Heart left ventricle (tissue), 13 donors: ENCODE results near the gene SMIM11.

Experiments used
- CTCF ChIP-seq, 12 donors: fragments of 200-600 bp; sonication (generic) in 4 of 12; IDR thresholded peaks; one replicate each; pipeline versions ENCODE4 v1.5.0 to v1.8.0; 2018 to 2022; ENCODE audit warnings: antibody characterized with exemption in 12 of 12, mild to moderate bottlenecking in 5 of 12
- POLR2A ChIP-seq, 2 donors: fragments of 450-650 bp; IDR thresholded peaks; one replicate each; pipeline ENCODE4 v1.6.1; 2017; ENCODE audit warnings: antibody characterized with exemption in 2 of 2, mild to moderate bottlenecking in 2 of 2, moderate library complexity in 2 of 2
- donor health status: ischemic (EF 13 %, LVEDD 7.1; RV severe dilation, severe dysfunction).
- donor health status: DM: no; HTN: yes; CAD: no.
- donor health status: DM: no; HTN: no; CAD: no.
- donor health status: ischemic (EF 25% LVEDD 6.9; RV normal size, moderate dysfunction).
- donor health status: ischemic (EF 25% LVEDD 5.7; RV mildly dilated, moderate dysfunction).
- donor health status: ischemic (EF 35%, LVEDD 5.7; RV mildly dilated, moderate dysfunction).
- donor health status: nonischemic (EF 11% LVEDD 7.7; RV severe dilation, severe dysfunction).
- donor health status: DM: yes; HTN: yes; CAD: no.
- donor health status: PGD.
- donor health status: ischemic (EF 29% LVEDD 5.4; RV normal size, mild dysfunction).
- donor health status: nonischemic (EF 23%, LVEDD 6.1; RV moderate dilation, normal function).

GRCh38 chr21:34369741-34370140, 5.6 kb upstream of the SMIM11 start:
- TF ChIP-seq POLR2A (IDR thresholded peaks at IDR 0.05) = no peak
- no peak for TF ChIP-seq CTCF (IDR thresholded peaks at IDR 0.05)
